Fibroblast of lung (primary cell): ENCODE data around the gene PGM1. TPM values are rescaled to one million over a fixed set of nuclear protein-coding genes. Genes with fewer than 3 reads are reported as not detected.
A peak's percentile ranks its signal among the peaks of the same experiment; 100 is the strongest.

ENCODE experiments used
- DNase-seq, 2 donors: peaks; one replicate each; pipeline versions ENCODE4 v3.0.0 to v3.0.0-alpha.2; 2010; ENCODE audit warnings: low read depth in 2 of 2
- H2AFZ ChIP-seq: 2 replicates; pipeline ENCODE4 v1.5.1; 2012; ENCODE audit warnings: low read length, control low read depth, inconsistent platforms
- H3K27ac ChIP-seq: 2 replicates; pipeline ENCODE4 v1.5.1; 2011; ENCODE audit warnings: low read length, control low read depth; ENCODE audit not compliant: insufficient read depth
- H3K27me3 ChIP-seq: 2 replicates; pipeline ENCODE4 v1.5.1; 2011; ENCODE audit warnings: mild to moderate bottlenecking, low read length; ENCODE audit not compliant: control insufficient read depth, insufficient read depth
- H3K36me3 ChIP-seq: 2 replicates; pipeline ENCODE4 v1.5.1; 2011; ENCODE audit warnings: low read length; ENCODE audit not compliant: control insufficient read depth, insufficient read depth
- H3K4me1 ChIP-seq: 2 replicates; pipeline ENCODE4 v1.5.1; 2011; ENCODE audit warnings: low read length; ENCODE audit not compliant: control insufficient read depth, insufficient read depth; ENCODE audit errors: extremely low read depth
- H3K4me2 ChIP-seq: 2 replicates; pipeline ENCODE4 v1.5.1; 2011; ENCODE audit warnings: low read length, control low read depth; ENCODE audit not compliant: insufficient read depth; ENCODE audit errors: extremely low read depth
- H3K4me3 ChIP-seq, 4 experiments: fragments of 200-600 bp in 1 of 4; sonication (generic) in 1 of 4; replicated peaks in 1 of 4; 2 replicates each; pipeline ENCODE4 v1.5.1; 2011 to 2016; ENCODE audit warnings: low read length in 4 of 4, low read depth in 3 of 4, mild to moderate bottlenecking in 3 of 4, control low read depth in 2 of 4, inconsistent platforms in 1 of 4, mixed read lengths in 1 of 4; ENCODE audit not compliant: insufficient read depth in 1 of 4; ENCODE audit errors: control extremely low read depth in 1 of 4
- H3K79me2 ChIP-seq: 2 replicates; pipeline ENCODE4 v1.5.1; 2012; ENCODE audit warnings: mild to moderate bottlenecking, low read length, inconsistent platforms; ENCODE audit not compliant: control insufficient read depth, insufficient read depth
- H3K9ac ChIP-seq: 2 replicates; pipeline ENCODE4 v1.5.1; 2011; ENCODE audit warnings: mild to moderate bottlenecking, low read length, control low read depth; ENCODE audit not compliant: insufficient read depth
- H3K9me3 ChIP-seq: 2 replicates; pipeline ENCODE4 v1.5.1; 2012; ENCODE audit warnings: low read depth, low read length; ENCODE audit not compliant: control insufficient read depth, insufficient read depth
- H4K20me1 ChIP-seq: 2 replicates; pipeline ENCODE4 v1.5.1; 2011; ENCODE audit warnings: low read length; ENCODE audit not compliant: control insufficient read depth, insufficient read depth; ENCODE audit errors: extremely low read depth
- EZH2 ChIP-seq: IDR thresholded peaks from 2 replicates; pipeline ENCODE4 v1.5.1; 2012; ENCODE audit warnings: low read length, control low read depth, mild to moderate bottlenecking; ENCODE audit errors: missing control alignments
- polyA plus RNA-seq, 2 donors: library from polyadenylated mRNA; depleted of rRNA in 1 of 2; stranded (reverse) in 1 of 2; unstranded in 1 of 2; fragments of >200 nt; gene quantifications; 2 replicates each; pipeline ENCODE4 v1.2.1, GENCODE V29; 2011 to 2012; ENCODE audit warnings: missing spikeins in 1 of 2
- total RNA-seq: library from RNA; depleted of rRNA; stranded (reverse); fragments of >200 nt; gene quantifications from 2 replicates; pipeline ENCODE4 v1.2.1, GENCODE V29; 2014
- TF ChIP-seq, protein P1 (sequence below), 2 donors: IDR thresholded peaks in 1 of 2; conservative IDR thresholded peaks in 1 of 2; 1 replicate in 1 of 2; 2 replicates in 1 of 2; pipeline ENCODE4 v1.5.1; 2011 to 2012; ENCODE audit warnings: low read length in 2 of 2, control low read depth in 1 of 2, inconsistent platforms in 1 of 2, low read depth in 1 of 2, mild to moderate bottlenecking in 1 of 2

PGM1 gene
- total and polyA plus RNA-seq, 2 donors (not counting 1 experiment from before 2014, with no cell fraction given), result 43.7 to 51.4 TPM

GRCh38 chr1:63665824-63666223 is 72.6 kb downstream of the PGM1 start:
- TF ChIP-seq, protein P1, sequence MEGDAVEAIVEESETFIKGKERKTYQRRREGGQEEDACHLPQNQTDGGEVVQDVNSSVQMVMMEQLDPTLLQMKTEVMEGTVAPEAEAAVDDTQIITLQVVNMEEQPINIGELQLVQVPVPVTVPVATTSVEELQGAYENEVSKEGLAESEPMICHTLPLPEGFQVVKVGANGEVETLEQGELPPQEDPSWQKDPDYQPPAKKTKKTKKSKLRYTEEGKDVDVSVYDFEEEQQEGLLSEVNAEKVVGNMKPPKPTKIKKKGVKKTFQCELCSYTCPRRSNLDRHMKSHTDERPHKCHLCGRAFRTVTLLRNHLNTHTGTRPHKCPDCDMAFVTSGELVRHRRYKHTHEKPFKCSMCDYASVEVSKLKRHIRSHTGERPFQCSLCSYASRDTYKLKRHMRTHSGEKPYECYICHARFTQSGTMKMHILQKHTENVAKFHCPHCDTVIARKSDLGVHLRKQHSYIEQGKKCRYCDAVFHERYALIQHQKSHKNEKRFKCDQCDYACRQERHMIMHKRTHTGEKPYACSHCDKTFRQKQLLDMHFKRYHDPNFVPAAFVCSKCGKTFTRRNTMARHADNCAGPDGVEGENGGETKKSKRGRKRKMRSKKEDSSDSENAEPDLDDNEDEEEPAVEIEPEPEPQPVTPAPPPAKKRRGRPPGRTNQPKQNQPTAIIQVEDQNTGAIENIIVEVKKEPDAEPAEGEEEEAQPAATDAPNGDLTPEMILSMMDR (conservative IDR thresholded peaks at IDR 0.05 in 1 of 2, IDR thresholded peaks at IDR 0.05 in 1 of 2; ENCODE audit: low read depth in 1 of 2, low read length in 2 of 2), result no peak
- TF ChIP-seq EZH2, result no peak
- Histone ChIP-seq H3K9ac (no peak overlapping the region), H3K9me3 (no peaks in the 10 kb centered on the region), H4K20me1 (no peaks in the 10 kb centered on the region), H3K4me2 (no peak overlapping the region), H3K36me3 (no peaks in the 10 kb centered on the region), H2AFZ (no peak overlapping the region), H3K4me3 (no peak overlapping the region), H3K79me2 (no peaks in the 10 kb centered on the region), H3K4me1 (peaks cover 10% of the 10 kb centered on the region), H3K27me3 (no peaks in the 10 kb centered on the region), H3K27ac (no peak overlapping the region)
- DNase-seq, result no peak

DNA sequence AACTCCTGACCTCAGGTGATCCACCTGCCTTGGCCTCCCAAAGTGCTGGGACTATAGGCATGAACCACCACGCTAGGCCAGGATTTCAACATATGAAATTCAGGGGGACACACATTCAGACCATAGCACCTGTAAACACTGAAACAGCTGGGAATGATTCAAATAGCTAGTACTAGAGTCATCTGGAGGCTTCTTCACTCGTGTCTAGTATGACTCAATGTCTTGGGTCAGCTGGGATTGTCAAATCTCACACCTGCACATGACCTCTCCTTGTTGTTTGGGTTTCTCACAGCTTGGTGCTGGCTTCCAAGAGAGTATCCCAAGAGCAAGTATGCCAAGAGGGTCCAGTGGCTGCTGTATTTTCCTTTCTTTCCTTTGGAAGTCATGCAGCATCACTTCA is 75.1 kb downstream of the PGM1 start:
- Histone ChIP-seq H3K36me3 (no peaks in the 10 kb centered on the region), H3K79me2 (no peaks in the 10 kb centered on the region), H2AFZ (no peak overlapping the region), H3K4me2 (no peak overlapping the region), H3K27me3 (no peaks in the 10 kb centered on the region), H4K20me1 (no peaks in the 10 kb centered on the region), H3K9ac (no peak overlapping the region), H3K9me3 (no peaks in the 10 kb centered on the region), H3K4me1 (no peaks in the 10 kb centered on the region), H3K4me3 (no peak overlapping the region), H3K27ac (no peak overlapping the region)
- DNase-seq, result peak in 1 of 2 donors; percentile 8
- TF ChIP-seq EZH2, result no peak

GRCh38 chr1:63669151-63669961 is 76.1 kb downstream of the PGM1 start:
- peak in 1 of 2 donors; percentile 8 for DNase-seq
- TF ChIP-seq, protein P1 (conservative IDR thresholded peaks at IDR 0.05 in 1 of 2, IDR thresholded peaks at IDR 0.05 in 1 of 2; ENCODE audit: low read depth in 1 of 2, low read length in 2 of 2), result no peak
- TF ChIP-seq EZH2, result no peak
- Histone ChIP-seq H3K4me1 (no peaks in the 10 kb centered on the region), H3K79me2 (no peaks in the 10 kb centered on the region), H4K20me1 (no peaks in the 10 kb centered on the region), H3K4me3 (no peak overlapping the region), H3K27me3 (no peaks in the 10 kb centered on the region), H3K9me3 (no peaks in the 10 kb centered on the region), H2AFZ (no peak overlapping the region), H3K4me2 (no peak overlapping the region), H3K36me3 (no peaks in the 10 kb centered on the region), H3K9ac (no peak overlapping the region), H3K27ac (no peak overlapping the region)
